PC-9 (cell line): ENCODE measurements around the gene FOXP2. TPM values are rescaled to one million over a fixed set of nuclear protein-coding genes. Genes with fewer than 3 reads are reported as not detected.

ENCODE experiments used
- BruUV-seq: library from RNA; stranded (reverse); fragments of 400-500 nt; replicated peaks from 2 replicates; lab custom pipeline; 2021; lab: Mats Ljungman, UMichigan
- CTCF ChIA-PET: fragments of 300-600 bp; sonication (Branson Sonifier 250); formaldehyde crosslinking; loops from one replicate; lab custom pipeline; 2022; ENCODE audit warnings: antibody characterized with exemption; lab: Charles Lee
- POLR2A ChIA-PET: fragments of 300-600 bp; sonication (Branson Sonifier 250); formaldehyde crosslinking; loops from one replicate; lab custom pipeline; 2022; ENCODE audit warnings: antibody characterized with exemption; ENCODE audit not compliant: unreplicated experiment; lab: Charles Lee
- DNase-seq, 2 experiments: peaks; one replicate each; pipeline versions ENCODE4 v3.0.0 to v3.0.0-alpha.2; 2015 to 2022; ENCODE audit warnings: mixed read lengths in 1 of 2
- H2AFZ ChIP-seq: fragments of 200-600 bp; sonication (generic); 2 replicates; pipeline ENCODE4 v1.8.1; 2017; ENCODE audit warnings: antibody characterized with exemption
- H3F3A ChIP-seq: fragments of 200-600 bp; sonication (generic); 2 replicates; pipeline ENCODE4 v1.8.1; 2017; ENCODE audit warnings: antibody characterized with exemption, mild to moderate bottlenecking, low read depth; ENCODE audit not compliant: insufficient read depth
- H3K27ac ChIP-seq: fragments of 200-600 bp; sonication (generic); 2 replicates; pipeline ENCODE4 v1.6.1; 2016; ENCODE audit warnings: mixed run types
- H3K27me3 ChIP-seq: fragments of 200-600 bp; sonication (generic); 2 replicates; pipeline ENCODE4 v1.6.1; 2016; ENCODE audit warnings: low read depth, mixed run types; ENCODE audit not compliant: insufficient read depth
- H3K36me3 ChIP-seq: fragments of 200-600 bp; sonication (generic); 2 replicates; pipeline ENCODE4 v1.6.1; 2016; ENCODE audit warnings: low read depth, mixed run types
- H3K4me1 ChIP-seq: fragments of 200-600 bp; sonication (generic); replicated peaks from 2 replicates; pipeline ENCODE4 v1.6.1; 2016; ENCODE audit warnings: mixed run types; ENCODE audit not compliant: insufficient read depth
- H3K4me2 ChIP-seq: fragments of 200-600 bp; sonication (generic); 2 replicates; pipeline ENCODE4 v1.6.1; 2017; ENCODE audit warnings: mixed run types
- H3K4me3 ChIP-seq: fragments of 200-600 bp; sonication (generic); 2 replicates; pipeline ENCODE4 v1.6.1; 2016; ENCODE audit warnings: mixed run types
- H3K79me2 ChIP-seq: fragments of 200-600 bp; sonication (generic); 2 replicates; pipeline ENCODE4 v1.6.1; 2017; ENCODE audit warnings: low read depth, mixed run types
- H3K9me2 ChIP-seq: fragments of 200-600 bp; sonication (generic); 2 replicates; pipeline ENCODE4 v1.8.1; 2017; ENCODE audit warnings: mild to moderate bottlenecking; ENCODE audit not compliant: insufficient read depth
- H3K9me3 ChIP-seq: fragments of 200-600 bp; sonication (generic); 2 replicates; pipeline ENCODE4 v1.8.1; 2016; ENCODE audit warnings: low read depth; ENCODE audit not compliant: insufficient read depth
- H4K20me1 ChIP-seq: fragments of 200-600 bp; sonication (generic); 2 replicates; pipeline ENCODE4 v1.8.1; 2017; ENCODE audit not compliant: insufficient read depth
- EZH2 ChIP-seq: fragments of 200-600 bp; sonication (generic); IDR thresholded peaks from 2 replicates; pipeline ENCODE4 v1.8.0; 2017; ENCODE audit warnings: antibody characterized with exemption, low read depth
- intact Hi-C: fragments of 100-400 bp; cut with micrococcal nuclease; formaldehyde crosslinking; loops from one replicate; pipeline ENCODE4 v1.10.0; 2022; ENCODE audit not compliant: unreplicated experiment
- total RNA-seq: library from RNA; stranded (reverse); gene quantifications from 2 replicates; pipeline ENCODE4 v1.2.3, GENCODE V29; 2021
- TF ChIP-seq, protein P1 (sequence below): fragments of 200-600 bp; sonication (generic); conservative IDR thresholded peaks from 2 replicates; pipeline ENCODE4 v1.6.1; 2017; ENCODE audit warnings: mixed run types, antibody characterized with exemption, mild to moderate bottlenecking, moderate library complexity

The FOXP2 gene
- total RNA-seq, 1 experiment from 2014 or later, result 1.2 TPM

DNA sequence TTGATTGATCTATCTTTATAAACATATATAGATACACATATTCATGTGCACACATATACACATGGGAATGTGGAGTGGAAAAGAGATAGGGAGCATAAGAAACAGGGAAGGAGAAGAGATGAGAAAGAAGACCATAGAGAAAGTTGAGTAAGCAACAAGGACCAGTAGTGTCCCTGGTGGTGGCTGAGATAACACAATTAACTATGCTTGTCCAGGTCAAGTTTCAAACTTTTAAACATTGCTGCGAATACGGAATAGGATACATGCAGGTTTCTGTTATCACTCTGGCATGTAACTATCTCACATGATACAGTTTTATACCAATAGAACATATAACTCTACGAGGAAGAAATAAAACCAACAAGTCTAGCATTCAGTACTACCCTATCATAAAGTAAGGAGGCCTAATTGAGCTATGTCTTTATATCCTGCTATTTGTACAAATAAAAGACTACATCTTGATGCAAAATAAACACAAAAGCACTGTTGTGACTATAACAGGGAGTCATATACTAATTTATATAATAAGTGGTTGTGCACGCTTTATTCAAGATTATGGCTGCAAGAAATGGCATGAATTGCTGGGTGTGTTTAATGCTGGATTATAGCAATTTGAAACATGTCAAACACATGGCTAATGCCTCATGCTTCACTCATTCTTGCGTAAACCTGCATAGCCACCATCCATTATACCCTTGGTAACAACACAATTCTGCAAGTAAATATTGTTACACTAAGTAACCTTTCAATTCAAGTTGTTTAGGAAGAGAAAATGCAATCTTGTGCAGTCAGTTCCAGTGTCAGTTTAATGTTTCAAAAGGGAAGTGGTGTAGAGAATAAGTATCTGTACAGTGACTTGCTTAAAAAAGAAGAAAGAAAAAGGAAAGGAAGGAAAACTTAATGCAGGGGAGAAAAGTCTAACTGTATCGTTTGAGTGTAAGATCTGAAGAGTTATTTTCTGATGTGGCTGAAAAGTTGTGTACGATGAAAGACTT, 8.2 kb downstream of the FOXP2 start:
- Histone ChIP-seq H3K79me2 (no peaks in the 10 kb centered on the region), H2AFZ (no peak overlapping the region; the same call in 1 of the 2 replicates), H3K36me3 (no peaks in the 10 kb centered on the region), H3K27me3 (no peaks in the 10 kb centered on the region), H3K4me2 (no peak overlapping the region), H4K20me1 (no peaks in the 10 kb centered on the region; the same call in 1 of the 2 replicates), H3K9me2 (no peaks in the 10 kb centered on the region), H3F3A (no peaks in the 10 kb centered on the region), H3K27ac (no peak overlapping the region), H3K9me3 (no peaks in the 10 kb centered on the region), H3K4me1 (no peaks in the 10 kb centered on the region), H3K4me3 (no peak overlapping the region)
- POLR2A ChIA-PET, result no interaction called here
- BruUV-seq, result no TSS peak
- intact Hi-C loops, result loop anchor here (5.0 to 10.0 kb wide), 2 partner anchors 242 to 1429 kb away; no protein-coding TSS in a partner anchor
- no peak for TF ChIP-seq EZH2
- TF ChIP-seq, protein P1, sequence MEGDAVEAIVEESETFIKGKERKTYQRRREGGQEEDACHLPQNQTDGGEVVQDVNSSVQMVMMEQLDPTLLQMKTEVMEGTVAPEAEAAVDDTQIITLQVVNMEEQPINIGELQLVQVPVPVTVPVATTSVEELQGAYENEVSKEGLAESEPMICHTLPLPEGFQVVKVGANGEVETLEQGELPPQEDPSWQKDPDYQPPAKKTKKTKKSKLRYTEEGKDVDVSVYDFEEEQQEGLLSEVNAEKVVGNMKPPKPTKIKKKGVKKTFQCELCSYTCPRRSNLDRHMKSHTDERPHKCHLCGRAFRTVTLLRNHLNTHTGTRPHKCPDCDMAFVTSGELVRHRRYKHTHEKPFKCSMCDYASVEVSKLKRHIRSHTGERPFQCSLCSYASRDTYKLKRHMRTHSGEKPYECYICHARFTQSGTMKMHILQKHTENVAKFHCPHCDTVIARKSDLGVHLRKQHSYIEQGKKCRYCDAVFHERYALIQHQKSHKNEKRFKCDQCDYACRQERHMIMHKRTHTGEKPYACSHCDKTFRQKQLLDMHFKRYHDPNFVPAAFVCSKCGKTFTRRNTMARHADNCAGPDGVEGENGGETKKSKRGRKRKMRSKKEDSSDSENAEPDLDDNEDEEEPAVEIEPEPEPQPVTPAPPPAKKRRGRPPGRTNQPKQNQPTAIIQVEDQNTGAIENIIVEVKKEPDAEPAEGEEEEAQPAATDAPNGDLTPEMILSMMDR, result peak; percentile 37; the same call in 1 of the 2 replicates
- no peak for DNase-seq
- CTCF ChIA-PET, result interaction anchor here (0.6 kb wide), 1 partner anchor 1332 kb away, joined by 3 read pairs; no protein-coding TSS in a partner anchor

DNA sequence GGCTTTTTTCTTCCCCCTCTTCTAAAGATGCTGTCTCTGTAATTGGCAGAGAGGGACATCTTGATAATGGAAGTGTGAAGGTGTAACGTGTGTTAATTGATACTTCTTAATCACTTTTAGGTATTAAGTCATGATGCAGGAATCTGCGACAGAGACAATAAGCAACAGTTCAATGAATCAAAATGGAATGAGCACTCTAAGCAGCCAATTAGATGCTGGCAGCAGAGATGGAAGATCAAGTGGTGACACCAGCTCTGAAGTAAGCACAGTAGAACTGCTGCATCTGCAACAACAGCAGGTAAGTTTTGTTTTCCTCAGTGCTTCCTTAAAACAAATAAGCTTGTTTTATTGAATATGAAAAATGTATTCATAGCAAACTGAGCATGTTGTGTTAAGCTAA, 11.8 kb downstream of the FOXP2 start:
- H3K27me3 ChIP-seq, result no peaks in the 10 kb centered on the region
- DNase-seq, result no peak
- POLR2A ChIA-PET, result interaction anchor here (0.9 kb wide), 1 partner anchor 237 kb away, joined by 4 read pairs; no protein-coding TSS in a partner anchor
- no peak overlapping the region for H2AFZ ChIP-seq
- H3K4me3 ChIP-seq, result no peak overlapping the region
- H3K4me1 ChIP-seq, result no peaks in the 10 kb centered on the region
- no peak overlapping the region for H3K4me2 ChIP-seq
- BruUV-seq, result no TSS peak
- H4K20me1 ChIP-seq, result no peaks in the 10 kb centered on the region; the same call in 1 of the 2 replicates
- no peaks in the 10 kb centered on the region for H3K79me2 ChIP-seq
- H3K27ac ChIP-seq, result no peak overlapping the region
- H3K9me2 ChIP-seq, result no peaks in the 10 kb centered on the region
- no peaks in the 10 kb centered on the region for H3K9me3 ChIP-seq
- CTCF ChIA-PET, result interaction anchor here (1.1 to 1.7 kb wide), 2 partner anchors 498 to 1425 kb away, joined by 5 to 6 read pairs; no protein-coding TSS in a partner anchor
- intact Hi-C loops, result loop anchor here (5.0 to 10.0 kb wide), 2 partner anchors 238 to 339 kb away; no protein-coding TSS in a partner anchor
- TF ChIP-seq, protein P1, result no peak
- TF ChIP-seq EZH2, result no peak
- H3K36me3 ChIP-seq, result no peaks in the 10 kb centered on the region
- no peaks in the 10 kb centered on the region for H3F3A ChIP-seq

DNA sequence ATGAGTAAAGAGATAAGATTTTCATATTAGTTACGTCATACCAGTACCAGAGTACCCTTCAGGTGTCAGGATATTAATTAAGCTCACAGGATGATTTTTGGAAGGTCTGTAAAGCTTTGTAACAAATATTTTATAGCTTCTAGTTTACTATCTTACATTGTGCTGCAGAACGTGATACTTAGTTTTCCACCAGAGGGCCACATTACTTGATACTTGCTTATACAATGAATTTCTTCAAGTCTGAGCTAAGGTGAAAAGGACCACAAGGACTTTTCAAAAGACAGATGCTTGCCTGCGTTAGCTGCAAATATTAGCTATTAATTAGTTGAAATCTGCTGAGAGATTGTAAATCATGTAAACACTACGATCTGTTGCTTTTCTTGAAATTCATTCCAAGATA, 12.2 kb downstream of the FOXP2 start:
- Histone ChIP-seq H3K9me3 (no peaks in the 10 kb centered on the region), H3K9me2 (no peaks in the 10 kb centered on the region), H3K27ac (no peak overlapping the region), H3K36me3 (no peaks in the 10 kb centered on the region), H3F3A (no peaks in the 10 kb centered on the region), H2AFZ (no peak overlapping the region), H3K27me3 (no peaks in the 10 kb centered on the region), H4K20me1 (no peaks in the 10 kb centered on the region; the same call in 1 of the 2 replicates), H3K79me2 (no peaks in the 10 kb centered on the region), H3K4me3 (no peak overlapping the region), H3K4me1 (no peaks in the 10 kb centered on the region), H3K4me2 (no peak overlapping the region)
- POLR2A ChIA-PET, result interaction anchor here (0.9 kb wide), 1 partner anchor 237 kb away, joined by 4 read pairs; no protein-coding TSS in a partner anchor
- DNase-seq, result no peak
- intact Hi-C loops, result loop anchor here (5.0 to 10.0 kb wide), 2 partner anchors 238 to 340 kb away; no protein-coding TSS in a partner anchor
- TF ChIP-seq, protein P1, result peak; percentile 43; the same call in 1 of the 2 replicates
- TF ChIP-seq EZH2, result no peak
- no TSS peak for BruUV-seq
- CTCF ChIA-PET, result interaction anchor here (0.6 to 1.7 kb wide), 4 partner anchors 345 to 1425 kb away, joined by 3 to 7 read pairs (median 6); no protein-coding TSS in a partner anchor
